A673 (cell line): ENCODE data around the gene SORCS3. TPM values are rescaled to one million over a fixed set of nuclear protein-coding genes. Genes with fewer than 3 reads are reported as not detected.

ENCODE experiments used
- BruUV-seq: library from RNA; stranded (reverse); fragments of 400-500 nt; replicated peaks from 2 replicates; lab custom pipeline; 2021; lab: Mats Ljungman, UMichigan
- CTCF ChIA-PET: fragments of 300-600 bp; sonication (Branson Sonifier 250); formaldehyde crosslinking; loops from one replicate; lab custom pipeline; 2022; ENCODE audit warnings: antibody characterized with exemption; lab: Charles Lee
- POLR2A ChIA-PET: fragments of 300-600 bp; sonication (Branson Sonifier 250); formaldehyde crosslinking; loops from one replicate; lab custom pipeline; 2022; ENCODE audit warnings: antibody characterized with exemption; ENCODE audit not compliant: low non-redundant PET; lab: Charles Lee
- DNase-seq: peaks from one replicate; pipeline ENCODE4 v3.0.0-alpha.2; 2015; ENCODE audit warnings: low spot score
- H3K27ac ChIP-seq: fragments of 200-600 bp; sonication (generic); 2 replicates; pipeline ENCODE4 v1.5.1; 2016; ENCODE audit warnings: mixed run types, low read depth, mild to moderate bottlenecking, mixed read lengths, antibody characterized with exemption, low read length; ENCODE audit not compliant: poor library complexity, severe bottlenecking
- H3K27me3 ChIP-seq: fragments of 200-600 bp; sonication (generic); replicated peaks from 2 replicates; pipeline ENCODE4 v1.6.1; 2017; ENCODE audit warnings: mixed run types, low read depth, mild to moderate bottlenecking, mixed read lengths, antibody characterized with exemption, low read length; ENCODE audit not compliant: insufficient read depth, poor library complexity
- H3K36me3 ChIP-seq: fragments of 200-600 bp; sonication (generic); 2 replicates; pipeline ENCODE4 v1.6.1; 2016; ENCODE audit warnings: mixed run types, mild to moderate bottlenecking, mixed read lengths, antibody characterized with exemption, low read length; ENCODE audit not compliant: insufficient read depth, poor library complexity, severe bottlenecking
- H3K4me1 ChIP-seq: fragments of 200-600 bp; sonication (generic); 2 replicates; pipeline ENCODE4 v1.6.1; 2017; ENCODE audit warnings: mixed run types, mild to moderate bottlenecking, mixed read lengths, antibody characterized with exemption, low read length; ENCODE audit not compliant: insufficient read depth, poor library complexity, severe bottlenecking
- H3K4me3 ChIP-seq: fragments of 200-600 bp; sonication (generic); 2 replicates; pipeline ENCODE4 v1.5.1; 2016; ENCODE audit warnings: low read depth, mixed run types, mild to moderate bottlenecking, mixed read lengths, low read length; ENCODE audit not compliant: poor library complexity, severe bottlenecking
- H3K9me3 ChIP-seq: fragments of 200-600 bp; sonication (generic); 2 replicates; pipeline ENCODE4 v1.6.1; 2016; ENCODE audit warnings: mixed run types, low read depth, mild to moderate bottlenecking, mixed read lengths, antibody characterized with exemption, low read length; ENCODE audit not compliant: poor library complexity, severe bottlenecking
- CTCF ChIP-seq: fragments of 300-800, 200-600 bp; sonication (generic); conservative IDR thresholded peaks from 2 replicates; pipeline ENCODE4 v1.5.1; 2017; ENCODE audit warnings: low read depth, mild to moderate bottlenecking, antibody characterized with exemption, low read length, moderate library complexity, mixed read lengths
- EZH2 ChIP-seq: fragments of 200-600 bp; sonication (generic); IDR thresholded peaks from 2 replicates; pipeline ENCODE4 v1.6.1; 2017; ENCODE audit warnings: borderline replicate concordance, low read depth, mild to moderate bottlenecking, mixed read lengths, antibody characterized with exemption, low read length; ENCODE audit not compliant: poor library complexity, severe bottlenecking
- intact Hi-C: fragments of 100-400 bp; cut with micrococcal nuclease; formaldehyde crosslinking; loops from one replicate; pipeline ENCODE4 v1.10.0; 2022; ENCODE audit not compliant: unreplicated experiment
- total RNA-seq: library from RNA; stranded (reverse); gene quantifications from 2 replicates; pipeline ENCODE4 v1.2.3, GENCODE V29; 2021

The SORCS3 gene
- total RNA-seq, 1 experiment from 2014 or later = not detected

GRCh38 chr10:104643303-104643663 is 2.2 kb downstream of the SORCS3 start:
- ChIA-PET POLR2A (no interaction called here), CTCF (no interaction called here)
- no peak for DNase-seq
- Histone ChIP-seq H3K9me3 (no peaks in the 10 kb centered on the region), H3K4me1 (peaks cover 7% of the 10 kb centered on the region), H3K4me3 (no peak overlapping the region), H3K27me3 (peaks cover 97% of the 10 kb centered on the region), H3K27ac (no peak overlapping the region), H3K36me3 (no peaks in the 10 kb centered on the region)
- intact Hi-C loops = loop anchor here (10.0 kb wide), 1 partner anchor 1052 kb away; no protein-coding TSS in a partner anchor
- TF ChIP-seq CTCF (no peak), EZH2 (no peak)
- BruUV-seq = no TSS peak

- H3K27me3 ChIP-seq = peaks cover 92% of the 10 kb centered on the region
- ChIA-PET POLR2A (no interaction called here), CTCF (no interaction called here)
- no peaks in the 10 kb centered on the region for H3K36me3 ChIP-seq
- no peak overlapping the region for H3K27ac ChIP-seq
- no peak for TF ChIP-seq CTCF
- TF ChIP-seq EZH2 = no peak
- H3K4me3 ChIP-seq = no peak overlapping the region
- no peaks in the 10 kb centered on the region for H3K4me1 ChIP-seq
- no TSS peak for BruUV-seq
- no peak for DNase-seq
- no peaks in the 10 kb centered on the region for H3K9me3 ChIP-seq
- intact Hi-C loops = loop anchor here (5.0 to 10.0 kb wide), 2 partner anchors 286 to 1049 kb away; no protein-coding TSS in a partner anchor
Observed at GRCh38 chr10:104646146-104646545, 5.1 kb downstream of the SORCS3 start.

GRCh38 chr10:104648421-104648820 is 7.3 kb downstream of the SORCS3 start:
- Histone ChIP-seq H3K9me3 (no peaks in the 10 kb centered on the region), H3K27ac (no peak overlapping the region), H3K4me1 (no peaks in the 10 kb centered on the region), H3K27me3 (peaks cover 91% of the 10 kb centered on the region), H3K36me3 (no peaks in the 10 kb centered on the region), H3K4me3 (no peak overlapping the region)
- BruUV-seq = no TSS peak
- ChIA-PET POLR2A (no interaction called here), CTCF (no interaction called here)
- no peak for TF ChIP-seq EZH2
- TF ChIP-seq CTCF = no peak
- intact Hi-C loops = loop anchor here (5.0 to 10.0 kb wide), 2 partner anchors 284 to 1046 kb away; no protein-coding TSS in a partner anchor
- DNase-seq = no peak
